HG03442 (cell line): ENCODE results near the gene MRPL43.

Source experiments
- ATAC-seq: cut with Tn5 transposase; IDR thresholded peaks from one replicate; pipeline ENCODE4 v1.9.1; 2021; ENCODE audit warnings: mild to moderate bottlenecking, moderate library complexity; ENCODE audit not compliant: unreplicated experiment

MRPL43 gene

GRCh38 chr10:100969187-100970075 is 17.9 kb downstream of the MRPL43 start, which contains the start of gene SEMA4G:
SEMA4G (plus strand) TSS chr10:100969504; CDS start chr10:100972913, 3,409 bp downstream.
- ATAC-seq = no peak

GRCh38 chr10:100968863-100969186 is 18.5 kb downstream of the MRPL43 start:
- no peak for ATAC-seq

DNA sequence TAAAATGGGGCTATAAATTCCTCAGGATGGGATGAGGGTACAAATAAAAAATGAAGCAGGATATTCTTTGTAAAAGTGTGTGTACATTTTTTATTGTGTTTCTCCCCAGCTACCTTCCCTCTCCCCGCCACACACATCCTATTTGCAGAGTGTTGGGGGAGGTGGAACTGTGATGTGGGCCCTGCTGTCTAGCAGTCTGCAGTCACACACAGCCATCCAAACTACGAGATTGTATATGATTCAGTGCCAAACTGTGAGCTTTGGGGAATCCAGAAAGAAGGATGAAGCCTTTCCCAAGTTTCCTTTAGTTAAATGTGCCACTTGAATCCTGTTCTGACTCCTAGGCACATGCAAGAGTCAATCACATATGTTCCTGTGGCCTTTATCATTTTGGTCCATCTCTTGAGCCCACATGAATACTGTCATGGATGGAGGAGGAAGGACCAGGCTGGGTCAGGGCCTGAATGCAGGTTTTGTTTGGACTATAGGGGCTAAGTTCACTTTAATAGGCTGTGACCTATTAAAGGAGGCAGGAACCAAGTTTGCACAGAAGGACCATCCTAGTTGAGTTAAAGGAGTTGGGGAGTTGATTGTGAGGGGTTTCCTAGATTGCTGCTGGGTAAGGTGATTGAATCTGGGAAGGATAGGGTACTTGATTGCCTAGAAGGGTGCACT is 19.1 kb downstream of the MRPL43 start:
- ATAC-seq = no peak

GRCh38 chr10:100967332-100967731 is 20.0 kb downstream of the MRPL43 start:
- no peak for ATAC-seq

DNA sequence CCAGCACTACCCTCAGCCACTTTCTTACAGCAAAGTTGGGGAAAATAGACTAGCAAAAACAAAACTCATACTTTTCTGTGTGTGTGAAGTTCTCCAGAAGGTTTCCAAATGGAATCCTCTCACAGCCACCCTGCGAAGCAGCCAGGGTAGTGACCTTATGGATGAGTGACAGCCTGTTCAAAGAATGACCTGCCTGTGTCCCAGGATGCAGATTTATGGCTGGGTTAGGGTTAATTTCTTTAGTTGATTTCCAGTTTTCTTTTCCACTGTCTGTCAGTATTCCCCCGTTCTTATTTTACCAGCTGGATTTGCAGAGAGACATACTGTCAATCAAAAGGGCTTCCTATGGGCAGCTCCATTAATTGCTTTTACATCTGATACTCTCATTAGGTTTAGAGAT is 20.4 kb downstream of the MRPL43 start:
- ATAC-seq = no peak

- ATAC-seq = no peak
Observed at GRCh38 chr10:100965820-100966219, 21.5 kb downstream of the MRPL43 start.

GRCh38 chr10:100963826-100964225 is 23.5 kb downstream of the MRPL43 start:
- ATAC-seq = no peak

DNA sequence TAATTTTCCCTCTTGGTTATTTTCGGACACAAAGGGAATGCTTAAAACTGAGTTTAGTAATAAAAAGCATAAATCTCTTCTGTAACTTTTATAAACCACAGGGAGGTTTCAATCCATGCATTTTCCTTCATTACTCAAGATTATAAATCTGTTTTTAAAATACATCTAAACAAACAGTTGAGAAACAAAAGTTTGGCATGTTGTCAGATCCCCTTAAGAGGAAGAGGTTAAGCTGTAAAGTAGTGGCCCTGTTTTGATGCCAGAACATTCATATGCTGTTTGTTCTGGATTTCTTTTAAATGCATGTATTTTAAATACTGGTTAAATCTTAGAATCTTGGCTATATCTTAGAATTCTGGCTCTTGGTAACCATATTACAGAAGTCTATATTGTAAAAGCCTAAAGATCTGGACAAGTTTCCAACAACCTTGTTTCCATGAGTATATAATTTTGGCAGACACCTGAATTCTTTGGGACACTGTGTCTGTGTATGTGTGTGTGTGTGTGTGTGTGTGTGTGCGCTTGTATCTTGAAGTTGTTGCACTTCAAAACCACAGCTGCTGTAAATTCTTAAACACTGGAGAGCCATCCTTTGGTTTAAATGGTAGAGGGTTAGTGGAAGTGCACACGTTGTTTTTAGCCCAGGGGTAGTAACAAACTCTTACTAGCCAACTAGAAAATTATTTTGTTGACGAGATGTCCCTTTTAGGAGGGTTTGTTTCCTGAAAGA is 24.8 kb downstream of the MRPL43 start:
- ATAC-seq = no peak

DNA sequence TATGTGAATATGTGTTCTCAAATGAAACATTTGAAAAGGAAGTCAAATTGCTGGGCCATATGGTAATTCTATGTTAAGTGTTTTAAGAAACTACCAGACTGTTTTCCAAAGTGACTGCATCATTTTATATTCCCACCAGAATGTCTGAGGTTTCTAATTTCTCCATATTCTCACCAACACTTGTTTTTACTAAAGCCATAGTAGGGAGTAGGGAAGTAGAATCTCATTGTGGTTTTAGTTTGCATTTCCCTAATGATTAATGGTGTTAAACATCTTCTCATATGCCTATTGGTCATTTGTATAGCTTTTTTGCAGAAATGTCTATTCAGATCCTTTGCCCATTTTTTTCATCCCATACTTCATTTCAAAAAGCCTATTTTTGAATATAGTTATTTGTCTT is 27.0 kb downstream of the MRPL43 start:
- ATAC-seq = no peak

GRCh38 chr10:100948916-100949315 is 38.4 kb downstream of the MRPL43 start:
- no peak for ATAC-seq

- ATAC-seq = no peak
Observed at GRCh38 chr10:100945754-100946153, 41.5 kb downstream of the MRPL43 start.

DNA sequence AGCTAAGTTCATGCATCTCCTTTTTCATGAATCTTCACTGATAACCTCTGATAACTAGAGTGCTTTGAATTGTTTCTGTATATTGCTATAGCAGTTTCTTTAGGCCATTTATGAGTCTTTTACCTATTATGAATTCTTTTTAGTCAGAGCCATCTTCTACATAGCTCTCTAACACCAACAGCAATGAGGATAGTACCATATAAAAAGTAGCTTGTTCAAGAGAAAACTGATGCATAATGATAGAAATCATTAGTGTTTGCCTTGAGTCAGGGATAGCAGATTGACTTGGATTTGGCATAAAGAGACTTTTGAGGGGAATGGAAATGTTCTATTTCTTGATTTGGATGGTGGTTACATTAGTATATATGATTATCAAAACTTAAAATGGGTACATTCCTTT is 43.8 kb downstream of the MRPL43 start:
- ATAC-seq = no peak

- ATAC-seq = no peak
Observed at GRCh38 chr10:100942229-100942628, 45.1 kb downstream of the MRPL43 start.

GRCh38 chr10:100939763-100940344 is 47.4 kb downstream of the MRPL43 start:
- ATAC-seq = no peak
